H9 (cell line): ENCODE results near the gene MAP6. TPM values are rescaled to one million over a fixed set of nuclear protein-coding genes. Genes with fewer than 3 reads are reported as not detected.
A peak's percentile ranks its signal among the peaks of the same experiment; 100 is the strongest.

ENCODE experiments used
- DNase-seq: peaks from one replicate; pipeline ENCODE4 v3.0.0-alpha.2; 2017
- H2AFZ ChIP-seq: one replicate; pipeline ENCODE4 v1.6.1; 2013; ENCODE audit warnings: mild to moderate bottlenecking, low read length, control low read depth, moderate library complexity
- H2AK5ac ChIP-seq: 2 replicates; pipeline ENCODE4 v1.6.1; 2013; ENCODE audit warnings: low read length, control low read depth, mixed read lengths; ENCODE audit not compliant: insufficient read length
- H2BK120ac ChIP-seq: one replicate; pipeline ENCODE4 v1.6.1; 2013; ENCODE audit warnings: low read depth, mild to moderate bottlenecking, low read length, control low read depth, inconsistent platforms; ENCODE audit not compliant: poor library complexity, severe bottlenecking
- H2BK12ac ChIP-seq: 2 replicates; pipeline ENCODE4 v1.6.1; 2013; ENCODE audit warnings: low read length, control low read depth, mixed read lengths, low read depth; ENCODE audit not compliant: insufficient read length
- H2BK15ac ChIP-seq: 2 replicates; pipeline ENCODE4 v1.6.1; 2013; ENCODE audit warnings: low read depth, low read length, control low read depth
- H2BK20ac ChIP-seq: one replicate; pipeline ENCODE4 v1.6.1; 2013; ENCODE audit warnings: low read depth, mild to moderate bottlenecking, low read length, control low read depth, inconsistent platforms; ENCODE audit not compliant: poor library complexity, severe bottlenecking
- H2BK5ac ChIP-seq: 2 replicates; pipeline ENCODE4 v1.6.1; 2013; ENCODE audit warnings: low read length, control low read depth, mixed read lengths; ENCODE audit not compliant: insufficient read length
- H3K14ac ChIP-seq: 2 replicates; pipeline ENCODE4 v1.6.1; 2013; ENCODE audit warnings: low read length, control low read depth; ENCODE audit not compliant: insufficient read depth
- H3K18ac ChIP-seq: 2 replicates; pipeline ENCODE4 v1.6.1; 2013; ENCODE audit warnings: low read depth, mild to moderate bottlenecking, mixed read lengths, low read length, control low read depth; ENCODE audit not compliant: insufficient read length
- H3K23ac ChIP-seq: 2 replicates; pipeline ENCODE4 v1.6.1; 2013; ENCODE audit warnings: low read length, control low read depth, mixed read lengths, low read depth; ENCODE audit not compliant: insufficient read length
- H3K23me2 ChIP-seq: 2 replicates; pipeline ENCODE4 v1.6.1; 2013; ENCODE audit warnings: low read depth, mild to moderate bottlenecking, mixed read lengths, low read length, control low read depth; ENCODE audit not compliant: insufficient read length, poor library complexity, severe bottlenecking
- H3K27ac ChIP-seq: 2 replicates; pipeline ENCODE4 v1.5.1; 2013; ENCODE audit warnings: low read length, control low read depth, mixed read lengths, low read depth; ENCODE audit not compliant: insufficient read length
- H3K27me3 ChIP-seq: 2 replicates; pipeline ENCODE4 v1.6.1; 2013; ENCODE audit warnings: low read length, control low read depth, inconsistent platforms; ENCODE audit not compliant: insufficient read depth
- H3K4ac ChIP-seq: 2 replicates; pipeline ENCODE4 v1.6.1; 2013; ENCODE audit warnings: low read depth, mild to moderate bottlenecking, control low read depth, inconsistent platforms, low read length, moderate library complexity
- H3K4me1 ChIP-seq: 2 replicates; pipeline ENCODE4 v1.6.1; 2013; ENCODE audit warnings: low read length, control low read depth, inconsistent platforms; ENCODE audit not compliant: insufficient read depth
- H3K4me2 ChIP-seq: 2 replicates; pipeline ENCODE4 v1.6.1; 2013; ENCODE audit warnings: low read length, control low read depth, mixed read lengths; ENCODE audit not compliant: insufficient read length, insufficient read depth
- H3K56ac ChIP-seq: 2 replicates; pipeline ENCODE4 v1.6.1; 2013; ENCODE audit warnings: low read depth, mild to moderate bottlenecking, mixed read lengths, low read length, control low read depth; ENCODE audit not compliant: insufficient read length
- H3K79me1 ChIP-seq: 2 replicates; pipeline ENCODE4 v1.6.1; 2013; ENCODE audit warnings: low read depth, mild to moderate bottlenecking, moderate library complexity, low read length, control low read depth, inconsistent platforms; ENCODE audit not compliant: insufficient read depth, poor library complexity, severe bottlenecking
- H3K79me2 ChIP-seq: 2 replicates; pipeline ENCODE4 v1.6.1; 2013; ENCODE audit warnings: low read length, control low read depth, inconsistent platforms; ENCODE audit not compliant: insufficient read depth
- H3K9ac ChIP-seq: 2 replicates; pipeline ENCODE4 v1.6.1; 2013; ENCODE audit warnings: low read length, control low read depth, mixed read lengths; ENCODE audit not compliant: insufficient read length; ENCODE audit errors: extremely low read depth
- H3K9me3 ChIP-seq: one replicate; pipeline ENCODE4 v1.6.1; 2013; ENCODE audit warnings: low read depth, low read length, inconsistent platforms; ENCODE audit not compliant: control insufficient read depth
- H3T11ph ChIP-seq: one replicate; pipeline ENCODE4 v1.6.1; 2013; ENCODE audit warnings: mild to moderate bottlenecking, low read length, control low read depth, inconsistent platforms
- H4K20me1 ChIP-seq: one replicate; pipeline ENCODE4 v1.6.1; 2013; ENCODE audit not compliant: control insufficient read depth, insufficient read length, insufficient read depth
- H4K5ac ChIP-seq: 2 replicates; pipeline ENCODE4 v1.6.1; 2013; ENCODE audit warnings: low read depth, mild to moderate bottlenecking, mixed read lengths, low read length, control low read depth; ENCODE audit not compliant: insufficient read length
- H4K8ac ChIP-seq: replicated peaks from 2 replicates; pipeline ENCODE4 v1.6.1; 2013; ENCODE audit warnings: low read length, control low read depth, mixed read lengths, low read depth; ENCODE audit not compliant: insufficient read length
- H4K91ac ChIP-seq: 2 replicates; pipeline ENCODE4 v1.6.1; 2013; ENCODE audit warnings: low read depth, mild to moderate bottlenecking, moderate library complexity, mixed read lengths, low read length, control low read depth; ENCODE audit not compliant: insufficient read length
- H3K27ac Mint-ChIP-seq, 3 experiments: 2 replicates in 2 of 3; 3 replicates in 1 of 3; pipeline ENCODE4 v1.8.0; 2020 to 2021; ENCODE audit warnings: mixed read lengths in 3 of 3, mild to moderate bottlenecking in 1 of 3, moderate library complexity in 1 of 3
- H3K27me3 Mint-ChIP-seq: 2 replicates; pipeline ENCODE4 v1.8.0; 2021; ENCODE audit warnings: low read depth, mild to moderate bottlenecking, moderate library complexity, mixed read lengths
- H3K36me3 Mint-ChIP-seq, 3 experiments: 2 replicates in 2 of 3; 3 replicates in 1 of 3; pipeline ENCODE4 v1.8.0; 2020 to 2021; ENCODE audit warnings: low read depth in 3 of 3, mixed read lengths in 3 of 3; ENCODE audit not compliant: insufficient read depth in 1 of 3
- H3K4me1 Mint-ChIP-seq, 2 experiments: 2 replicates each; pipeline ENCODE4 v1.8.0; 2020; ENCODE audit warnings: mixed read lengths in 2 of 2
- H3K4me3 Mint-ChIP-seq, 2 experiments: 2 replicates in 1 of 2; 3 replicates in 1 of 2; pipeline ENCODE4 v1.8.0; 2020 to 2021; ENCODE audit warnings: mild to moderate bottlenecking in 2 of 2, mixed read lengths in 2 of 2, moderate library complexity in 1 of 2
- H3K9me3 Mint-ChIP-seq, 2 experiments: 2 replicates in 1 of 2; 3 replicates in 1 of 2; pipeline ENCODE4 v1.8.0; 2020; ENCODE audit warnings: mild to moderate bottlenecking in 2 of 2, mixed read lengths in 2 of 2, moderate library complexity in 1 of 2
- CTCF ChIP-seq: fragments of 200-600 bp; sonication (generic); conservative IDR thresholded peaks from 3 replicates; pipeline ENCODE4 v1.8.0; 2021; ENCODE audit warnings: antibody characterized with exemption, mild to moderate bottlenecking
- WGBS: extraction: QIAGEN DNeasy Blood & Tissue Kit; methylation state at CpG from one replicate; pipeline ENCODE4 v1.1.7; 2013; ENCODE audit warnings: missing lambda C conversion rate, low lambda C conversion rate, mixed read lengths; ENCODE audit not compliant: insufficient read length; ENCODE audit errors: extremely low coverage; 5-methylcytosine and 5-hydroxymethylcytosine counted together
- total RNA-seq: library from RNA; stranded (reverse); gene quantifications from 2 replicates; pipeline ENCODE4 v1.2.1, GENCODE V29; 2021

Gene MAP6
- total RNA-seq, 1 experiment from 2014 or later: 0.77 TPM

- Histone ChIP-seq H3K9me3 (no peaks in the 10 kb centered on the region), H4K91ac (no peak overlapping the region), H3K23ac (no peak overlapping the region), H3K79me1 (no peaks in the 10 kb centered on the region), H4K8ac (no peak overlapping the region), H3K79me2 (no peaks in the 10 kb centered on the region), H3K4me2 (no peak overlapping the region), H2BK5ac (no peak overlapping the region), H3K27ac (no peak overlapping the region), H3K4ac (no peak overlapping the region), H2AK5ac (no peak overlapping the region), H2BK12ac (no peak overlapping the region), H3K9ac (no peak overlapping the region), H2AFZ (no peak overlapping the region), H3K18ac (no peak overlapping the region), H3K27me3 (no peaks in the 10 kb centered on the region), H3K14ac (no peak overlapping the region), H2BK120ac (no peak overlapping the region), H3K56ac (no peak overlapping the region), H4K20me1 (no peaks in the 10 kb centered on the region), H2BK15ac (no peak overlapping the region), H3K4me1 (peaks cover 2% of the 10 kb centered on the region; the same call in 1 of the 2 replicates), H4K5ac (no peak overlapping the region), H3T11ph (no peak overlapping the region), H3K23me2 (no peaks in the 10 kb centered on the region), H2BK20ac (no peak overlapping the region)
- DNase-seq: peak; percentile 75
- WGBS: no CpG with 5 or more reads among the region's 4 CpGs
- H3K4me3 Mint-ChIP-seq: no peak overlapping the region; a peak in 1 of 5 replicates
- H3K9me3 Mint-ChIP-seq: no peaks in the 10 kb centered on the region
- TF ChIP-seq CTCF: peak; percentile 86
- peaks cover 19% of the 10 kb centered on the region for H3K27me3 Mint-ChIP-seq
- H3K27ac Mint-ChIP-seq: no peak overlapping the region
- peaks cover 29 to 31% of the 10 kb centered on the region in 2 experiments for H3K4me1 Mint-ChIP-seq
- no peaks in the 10 kb centered on the region for H3K36me3 Mint-ChIP-seq
Measured at GRCh38 chr11:75597636-75598035, 71.2 kb downstream of the MAP6 start.
